ENCODE results near the gene C9orf152.
A peak's percentile ranks its signal among the peaks of the same experiment; 100 is the strongest.

Gene C9orf152

GRCh38 chr9:110179734-110180133 lies 28.2 kb downstream of the C9orf152 start:
- DNase-seq = no peak

GRCh38 chr9:110178281-110178680 lies 29.7 kb downstream of the C9orf152 start:
- no peak for DNase-seq

- no peak for DNase-seq
These were observed 32.5 kb downstream of the C9orf152 start for GRCh38 chr9:110175275-110175968.

GRCh38 chr9:110173322-110173642 lies 34.7 kb downstream of the C9orf152 start:
- DNase-seq = no peak

- no peak for DNase-seq
These were observed 37.4 kb downstream of the C9orf152 start for GRCh38 chr9:110170357-110171257.

- no peak for DNase-seq
These were observed 39.5 kb downstream of the C9orf152 start for GRCh38 chr9:110168486-110168885.

GRCh38 chr9:110161940-110162339 lies 46.0 kb downstream of the C9orf152 start:
- DNase-seq = no peak

- no peak for DNase-seq
These were observed 47.3 kb downstream of the C9orf152 start for GRCh38 chr9:110160685-110161084.

GRCh38 chr9:110160123-110160522 lies 47.8 kb downstream of the C9orf152 start:
- no peak for DNase-seq

GRCh38 chr9:110157823-110158664 lies 49.9 kb downstream of the C9orf152 start:
- DNase-seq = peak; percentile 40

- no peak for DNase-seq
These were observed 51.1 kb downstream of the C9orf152 start for GRCh38 chr9:110156902-110157301.

- DNase-seq = no peak
These were observed 51.5 kb downstream of the C9orf152 start for GRCh38 chr9:110156416-110156815.

GRCh38 chr9:110155751-110156150 lies 52.2 kb downstream of the C9orf152 start:
- no peak for DNase-seq

GRCh38 chr9:110153431-110153830 lies 54.5 kb downstream of the C9orf152 start:
- no peak for DNase-seq

GRCh38 chr9:110152704-110153374 lies 55.1 kb downstream of the C9orf152 start:
- DNase-seq = peak; percentile 82

Data from NCI-H2029 treated with DMSO at 0.1 percent for 48 hours (cell line).